ENCODE measurements around the gene SRPRA.
"Not testable (repeated sequence)": the region's sequence is repeated elsewhere in the genome, so short reads cannot be mapped to it uniquely, and the experiment has no call there.

Gene SRPRA

GRCh38 chr11:126268708-126269579 lies at the start of gene SRPRA, which contains the start of gene FOXRED1:
SRPRA (minus strand) TSS chr11:126268895; CDS start chr11:126268804, 91 bp downstream.
FOXRED1 (plus strand) TSS chr11:126269154; CDS start chr11:126269207, 53 bp downstream.
- peak; percentile 99 to 100 for DNase-seq (ENCODE audit: low read depth in 2 of 2)

GRCh38 chr11:126317756-126318573 lies 49.3 kb upstream of the SRPRA start:
- DNase-seq (ENCODE audit: low read depth in 2 of 2): no peak

DNA sequence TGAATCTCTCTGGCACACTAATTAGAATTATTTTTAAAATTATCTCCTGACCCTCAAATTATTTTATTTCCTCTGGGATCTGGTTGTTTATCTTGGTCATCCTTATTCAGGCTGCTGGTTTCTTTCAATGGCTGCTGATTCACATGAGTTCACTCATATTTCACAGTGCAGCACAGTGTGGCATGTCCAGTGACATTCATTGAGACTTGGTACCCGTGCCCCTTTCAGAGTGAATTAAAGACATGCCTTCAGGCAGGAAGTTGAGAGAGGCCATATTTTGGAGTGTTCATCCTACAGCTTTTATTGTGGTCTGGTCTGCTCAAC lies 48.7 kb upstream of the SRPRA start:
- no peak for DNase-seq (ENCODE audit: low read depth in 2 of 2)

DNA sequence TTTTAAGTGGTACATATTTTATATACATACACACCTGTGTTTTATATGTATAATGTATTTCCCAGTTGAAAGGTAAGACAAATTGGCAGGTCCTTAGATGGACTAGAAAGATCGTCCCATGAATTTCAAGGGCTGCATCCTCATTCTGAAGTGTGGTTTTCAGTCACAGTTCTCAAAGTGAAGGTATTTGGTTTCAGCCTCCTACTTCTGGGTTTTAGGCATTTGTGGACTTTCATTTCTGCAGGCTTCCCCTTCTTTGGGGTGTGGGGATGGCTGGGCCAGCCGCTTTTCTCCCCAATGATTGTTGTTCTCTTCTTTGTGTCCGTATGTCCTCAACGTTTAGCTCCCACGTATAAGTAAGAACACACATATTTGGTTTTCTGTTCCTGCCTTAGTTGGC lies 45.1 kb upstream of the SRPRA start:
- no peak for DNase-seq (ENCODE audit: low read depth in 2 of 2)

DNA sequence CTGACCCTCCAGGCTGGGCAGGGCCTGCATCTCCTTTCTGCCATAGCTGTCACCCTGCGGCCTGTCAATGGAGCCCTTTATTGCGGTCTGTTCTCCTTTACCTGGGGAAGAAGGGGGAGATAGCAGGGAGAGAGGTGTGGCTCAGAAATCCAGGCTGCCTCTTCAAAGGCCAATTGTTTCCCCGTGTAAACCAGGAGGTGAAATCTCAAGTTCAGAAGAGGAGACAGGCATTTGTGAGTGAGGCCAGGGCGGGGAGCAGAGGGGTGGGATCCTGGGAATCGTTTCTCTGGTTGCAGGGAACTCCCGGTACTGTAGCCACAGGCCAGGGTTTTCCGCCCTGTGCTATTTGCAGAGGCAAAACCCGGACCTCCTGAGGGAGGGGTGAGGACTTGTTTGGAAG lies 44.3 kb upstream of the SRPRA start:
- DNase-seq (ENCODE audit: low read depth in 2 of 2): no peak

DNA sequence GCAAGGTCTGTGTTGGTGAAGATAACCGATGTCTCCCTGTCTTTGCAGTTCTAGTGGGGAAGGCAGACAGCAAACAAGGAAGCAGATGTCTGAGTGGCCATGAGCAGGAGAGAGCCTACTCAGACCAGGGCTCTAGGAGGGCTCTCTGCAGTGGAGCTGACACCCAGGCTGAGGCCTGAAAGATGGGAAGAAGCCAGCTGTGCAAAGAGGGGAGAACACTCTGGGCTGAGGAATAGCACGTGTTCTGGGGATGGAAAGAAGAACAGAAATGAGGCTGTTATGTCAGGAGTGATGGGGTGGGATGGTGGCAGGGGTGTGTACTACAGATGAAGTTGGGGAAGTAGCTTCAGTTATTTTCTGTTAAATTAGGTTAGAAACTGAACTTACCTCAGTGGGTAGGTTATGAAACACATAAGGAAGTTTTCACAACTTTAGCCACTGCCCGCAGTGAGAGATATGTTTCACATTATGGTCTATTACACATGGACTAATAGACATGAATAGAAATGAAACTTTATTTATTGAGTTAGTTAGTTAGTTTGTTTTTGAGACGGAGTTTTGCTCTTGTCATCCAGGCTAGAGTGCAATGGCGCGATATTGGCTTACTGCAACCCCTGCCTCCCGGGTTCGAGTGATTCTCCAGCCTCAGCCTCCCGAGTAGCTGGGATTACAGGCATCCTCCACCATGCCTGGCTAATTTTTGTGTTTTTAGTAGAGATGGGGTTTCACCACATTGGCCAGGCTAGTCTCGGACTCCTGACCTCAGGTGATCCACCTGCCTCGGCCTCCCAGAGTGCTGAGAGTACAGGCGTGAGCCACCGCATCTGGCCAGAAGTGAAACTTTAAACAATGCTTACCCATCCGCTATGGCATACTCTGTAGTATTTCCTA lies 43.0 kb upstream of the SRPRA start:
- no peak for DNase-seq (ENCODE audit: low read depth in 2 of 2)

- DNase-seq (ENCODE audit: low read depth in 2 of 2): no peak
These were observed 42.3 kb upstream of the SRPRA start for GRCh38 chr11:126310992-126311310.

DNA sequence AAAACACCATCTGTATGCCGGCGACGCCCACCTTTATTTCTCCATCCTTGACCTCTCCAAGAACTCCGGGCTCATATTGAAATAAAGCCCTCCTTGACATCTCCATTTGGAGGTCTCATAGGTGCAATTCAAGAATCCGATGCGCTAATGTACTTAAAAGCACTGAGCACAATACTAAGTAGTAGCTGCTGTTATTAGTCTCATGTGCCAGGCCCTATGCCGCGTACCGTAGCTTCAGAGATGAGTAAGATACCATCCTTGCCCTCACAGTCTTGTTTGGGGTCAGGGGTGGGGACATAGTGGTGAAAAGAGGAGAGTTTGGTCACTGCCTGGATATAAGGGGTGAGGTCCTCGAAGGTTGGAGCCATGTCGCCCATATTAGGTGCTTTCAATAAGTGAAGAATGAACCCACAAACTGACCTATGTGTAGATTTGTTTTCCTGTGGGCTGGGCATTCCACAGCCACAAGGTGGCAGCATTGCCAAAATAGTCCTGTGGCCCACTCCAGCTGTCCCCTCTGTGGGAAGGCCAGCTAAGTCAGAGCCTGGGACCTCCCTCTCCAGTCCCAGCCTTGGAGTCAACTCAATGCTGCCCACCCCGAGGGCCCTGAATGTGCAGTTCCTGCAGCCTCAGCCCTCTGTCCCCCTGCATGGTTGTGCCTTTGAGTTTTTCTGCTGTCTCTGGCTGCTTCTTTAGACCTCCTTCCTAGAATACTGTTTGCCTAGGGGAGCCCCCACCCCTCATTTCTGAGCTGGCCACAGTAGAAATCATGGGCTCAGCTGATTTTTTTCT lies 41.7 kb upstream of the SRPRA start:
- peak in 1 of 2 experiments; percentile 46 for DNase-seq (ENCODE audit: low read depth in 2 of 2)

DNA sequence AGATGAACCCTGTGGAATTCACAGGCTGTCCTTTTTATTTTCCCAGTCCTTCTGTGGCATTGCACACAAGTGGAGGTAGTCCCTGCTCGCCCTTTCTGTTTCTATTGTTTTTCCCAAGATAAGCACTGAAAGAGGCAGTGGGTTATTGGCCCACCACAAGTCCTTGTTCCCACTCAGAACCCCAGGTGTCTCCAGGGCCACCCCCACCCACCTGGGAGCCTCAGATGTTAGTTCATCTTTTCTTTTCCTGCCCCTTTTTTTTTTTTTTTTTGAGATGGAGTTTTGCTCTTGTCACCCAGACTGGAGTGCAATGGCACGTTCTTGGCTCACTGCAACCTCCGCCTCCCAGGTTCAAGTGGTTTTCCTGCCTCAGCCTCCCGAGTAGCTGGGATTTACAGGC lies 40.1 kb upstream of the SRPRA start:
- not testable (repeated sequence) for DNase-seq (ENCODE audit: low read depth in 2 of 2)

DNA sequence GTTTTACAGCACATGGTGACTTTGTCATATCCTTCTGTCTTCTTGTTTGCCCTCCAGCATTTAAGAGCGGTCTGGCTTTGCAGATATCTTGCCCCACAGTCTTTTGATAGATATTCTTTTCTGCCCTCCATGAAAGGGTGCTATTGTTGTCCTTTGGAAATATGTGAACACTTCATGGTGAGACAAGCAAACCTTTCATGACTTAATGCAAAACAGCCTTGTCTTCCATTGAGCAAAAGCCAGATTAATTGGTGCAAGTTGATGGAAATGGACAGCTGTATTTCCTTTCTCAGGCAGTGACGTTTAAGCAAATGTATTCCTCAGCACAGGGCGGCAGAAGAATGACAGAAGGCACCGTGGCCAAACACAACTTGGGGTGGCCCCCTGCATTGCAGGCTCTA lies 39.6 kb upstream of the SRPRA start:
- no peak for DNase-seq (ENCODE audit: low read depth in 2 of 2)

GRCh38 chr11:126307706-126308105 lies 39.0 kb upstream of the SRPRA start:
- no peak for DNase-seq (ENCODE audit: low read depth in 2 of 2)

- no peak for DNase-seq (ENCODE audit: low read depth in 2 of 2)
These were observed 37.0 kb upstream of the SRPRA start for GRCh38 chr11:126305699-126306098.

DNA sequence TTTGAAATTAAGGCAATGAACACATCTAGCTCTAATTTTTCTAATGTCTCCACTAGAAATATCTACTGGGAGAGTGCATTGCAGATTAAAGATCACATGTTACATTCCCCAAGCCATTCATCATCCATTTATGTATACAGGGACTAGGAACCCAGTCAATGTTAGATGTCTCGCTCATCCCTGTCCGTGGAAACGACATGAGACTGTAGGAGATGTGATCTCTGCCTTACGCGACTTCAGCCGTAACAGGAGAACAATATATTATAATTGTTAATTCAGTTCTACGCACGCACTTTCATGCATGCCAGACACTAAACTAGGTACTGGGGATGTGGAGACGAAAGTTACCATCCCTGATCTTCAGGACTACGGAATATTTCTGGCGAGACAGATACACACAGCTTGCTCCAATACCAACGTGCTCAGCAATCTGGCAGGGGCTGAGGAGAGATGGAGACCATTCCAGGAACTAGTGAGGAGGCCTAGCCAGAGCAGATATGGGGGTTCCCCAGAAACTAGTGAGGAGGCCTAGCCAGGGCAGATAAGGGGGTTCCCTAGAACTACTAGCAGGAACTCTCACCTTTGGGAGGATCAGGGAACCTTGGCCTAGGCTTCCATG lies 35.9 kb upstream of the SRPRA start:
- no peak for DNase-seq (ENCODE audit: low read depth in 2 of 2)

DNA sequence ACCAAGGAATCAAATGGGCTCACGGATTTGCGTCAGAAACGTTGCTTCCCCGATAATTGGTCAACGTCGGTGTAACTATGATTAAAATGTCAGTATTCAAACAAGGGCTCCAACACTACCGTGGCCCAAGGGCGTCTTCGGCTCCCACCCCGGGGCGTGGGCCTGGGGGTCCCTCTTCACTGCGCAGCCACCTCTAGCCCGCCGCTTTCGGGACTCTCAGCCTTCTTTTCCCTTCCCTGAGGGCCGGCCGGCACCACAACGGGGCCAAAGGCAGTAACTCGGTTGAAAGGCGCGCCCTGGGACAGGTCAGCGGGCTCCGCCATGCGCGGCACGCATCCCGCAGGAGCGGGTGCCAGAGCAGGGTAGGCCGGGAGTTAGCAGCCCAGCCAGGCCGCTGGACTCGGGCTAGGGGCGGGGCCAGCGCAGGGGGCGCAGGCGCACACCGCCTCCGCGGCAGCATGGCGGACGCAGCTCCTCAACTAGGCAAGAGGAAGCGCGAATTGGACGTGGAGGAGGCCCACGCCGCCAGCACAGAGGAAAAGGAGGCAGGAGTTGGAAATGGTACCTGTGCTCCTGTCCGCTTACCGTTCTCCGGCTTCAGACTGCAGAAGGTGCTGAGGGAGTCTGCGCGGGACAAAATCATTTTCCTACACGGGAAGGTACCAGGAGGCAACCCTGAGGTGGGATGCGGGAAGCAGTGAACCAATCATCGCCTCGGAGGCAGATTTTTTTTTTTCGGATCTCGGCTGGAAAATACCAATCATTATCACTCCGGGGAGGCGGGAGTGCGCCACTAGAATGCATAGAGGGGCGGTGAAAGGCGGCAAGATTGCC lies 35.1 kb upstream of the SRPRA start, which contains the start of gene DCPS:
DCPS (plus strand) TSS at position 438 of the 834 bp plus-strand sequence; CDS start at position 459, 21 bp downstream.
- peak; percentile 76 to 77 for DNase-seq (ENCODE audit: low read depth in 2 of 2)

DNA sequence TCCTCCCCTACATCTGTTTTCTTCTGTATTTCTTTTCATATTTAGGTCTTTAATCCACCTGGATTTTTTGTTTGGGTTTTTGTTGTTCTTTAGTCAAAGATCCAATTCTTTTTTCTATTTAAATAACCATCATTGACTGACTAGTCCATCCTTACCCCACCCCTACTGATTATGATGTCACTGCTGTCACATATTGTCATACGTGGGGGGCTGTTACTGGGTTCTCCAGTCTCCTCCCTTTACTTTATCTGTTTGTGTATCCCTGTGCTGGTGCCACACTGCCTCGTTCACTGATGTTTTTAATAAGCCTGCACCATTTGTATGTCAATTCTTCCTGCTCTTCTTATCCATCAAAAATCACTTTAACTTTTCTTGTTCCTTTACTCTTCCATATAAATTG lies 28.3 kb upstream of the SRPRA start:
- no peak for DNase-seq (ENCODE audit: low read depth in 2 of 2)

- no peak for DNase-seq (ENCODE audit: low read depth in 2 of 2)
These were observed 25.0 kb upstream of the SRPRA start for GRCh38 chr11:126293726-126294125.

DNA sequence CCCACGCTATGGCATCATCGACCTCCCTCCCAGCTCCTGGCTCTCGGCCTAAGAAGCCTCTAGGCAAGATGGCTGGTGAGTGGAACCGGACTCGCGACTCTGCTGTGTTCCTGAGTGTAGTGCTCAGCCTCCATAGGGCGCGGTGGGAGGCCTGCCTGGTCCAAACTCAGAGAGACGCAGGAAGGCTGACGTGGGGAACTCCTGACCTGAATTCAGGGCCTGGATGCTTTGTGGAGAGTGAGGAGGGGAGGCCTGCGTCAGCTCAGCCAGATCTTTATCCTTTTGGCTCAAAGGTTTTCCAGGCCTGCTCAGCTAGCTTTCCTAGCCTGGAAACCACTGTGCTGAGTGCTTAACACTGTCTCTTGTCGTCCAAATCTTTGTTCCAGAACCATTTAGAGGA lies 22.2 kb upstream of the SRPRA start:
- no peak for DNase-seq (ENCODE audit: low read depth in 2 of 2)

DNA sequence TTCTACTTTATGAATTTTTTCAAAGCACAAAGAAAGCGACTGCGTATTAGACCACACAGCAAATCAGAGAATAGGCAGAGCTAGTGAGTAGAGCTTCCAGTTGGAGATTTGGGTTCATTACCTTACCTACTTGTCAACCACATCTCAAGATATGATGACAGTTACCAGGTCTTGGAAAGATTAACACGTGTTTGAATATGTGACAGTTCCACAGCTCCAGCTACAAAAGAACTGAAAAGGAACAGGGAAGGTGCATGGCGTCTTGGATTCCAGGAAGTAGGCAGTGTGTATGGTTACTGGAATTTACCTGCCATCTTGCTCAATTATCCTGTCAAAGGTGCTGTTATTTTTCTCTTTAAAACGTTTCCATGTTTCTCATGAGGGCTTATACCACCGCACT lies 19.5 kb upstream of the SRPRA start:
- DNase-seq (ENCODE audit: low read depth in 2 of 2): no peak

- DNase-seq (ENCODE audit: low read depth in 2 of 2): peak; percentile 71 to 87
These were observed 16.1 kb upstream of the SRPRA start for GRCh38 chr11:126284829-126285228.
